H1 (cell line): ENCODE data around the gene ARHGEF10L. TPM values are rescaled to one million over a fixed set of nuclear protein-coding genes. Genes with fewer than 3 reads are reported as not detected.
A peak's percentile ranks its signal among the peaks of the same experiment; 100 is the strongest.

ENCODE experiments used
- CTCF ChIA-PET: fragments of 300-600 bp; sonication (Branson Sonifier 250); formaldehyde crosslinking; loops from one replicate; lab custom pipeline; 2021; ENCODE audit not compliant: partially characterized antibody; lab: Charles Lee
- POLR2A ChIA-PET: fragments of 300-600 bp; sonication (Branson Sonifier 250); formaldehyde crosslinking; loops from one replicate; lab custom pipeline; 2021; ENCODE audit warnings: inconsistent platforms; ENCODE audit not compliant: partially characterized antibody; lab: Charles Lee
- DNase-seq, 2 experiments: peaks; one replicate each; pipeline versions ENCODE4 v3.0.0 to v3.0.0-alpha.2; 2010 to 2022; ENCODE audit warnings: low spot score in 2 of 2, low read depth in 1 of 2, mixed read lengths in 1 of 2
- FAIRE-seq: peaks from 2 replicates; lab custom pipeline; 2011; peaks lifted over from hg19 to GRCh38; lab: Jason Lieb, UNC
- H2AFZ ChIP-seq: 2 replicates; pipeline ENCODE4 v1.8.1; 2012; ENCODE audit warnings: low read length, inconsistent platforms
- H2AK5ac ChIP-seq: 2 replicates; pipeline ENCODE4 v1.6.1; 2013; ENCODE audit warnings: low read depth, low read length
- H2BK120ac ChIP-seq: replicated peaks from 2 replicates; pipeline ENCODE3; 2013; ENCODE audit warnings: low read depth, low read length, inconsistent platforms
- H2BK12ac ChIP-seq: 2 replicates; pipeline ENCODE4 v1.6.1; 2013; ENCODE audit warnings: low read depth, low read length
- H2BK15ac ChIP-seq: 2 replicates; pipeline ENCODE4 v1.6.1; 2013; ENCODE audit warnings: low read length
- H2BK20ac ChIP-seq: 2 replicates; pipeline ENCODE4 v1.6.1; 2013; ENCODE audit warnings: low read length
- H2BK5ac ChIP-seq: 2 replicates; pipeline ENCODE4 v1.6.1; 2013; ENCODE audit warnings: low read depth, low read length
- H3K14ac ChIP-seq: 2 replicates; pipeline ENCODE4 v1.6.1; 2013; ENCODE audit warnings: inconsistent platforms; ENCODE audit not compliant: insufficient read length
- H3K18ac ChIP-seq: 2 replicates; pipeline ENCODE4 v1.6.1; 2013; ENCODE audit warnings: low read length; ENCODE audit errors: extremely low read depth
- H3K23ac ChIP-seq: 2 replicates; pipeline ENCODE4 v1.6.1; 2013; ENCODE audit warnings: inconsistent platforms; ENCODE audit not compliant: insufficient read length
- H3K23me2 ChIP-seq: 2 replicates; pipeline ENCODE4 v1.6.1; 2013; ENCODE audit warnings: low read depth, low read length
- H3K27ac ChIP-seq: 2 replicates; pipeline ENCODE4 v1.6.1; 2011; ENCODE audit warnings: low read depth, low read length, inconsistent platforms
- H3K27me3 ChIP-seq, 4 experiments: replicated peaks in 1 of 4; 1 replicate in 1 of 4; 2 replicates in 3 of 4; pipeline versions ENCODE4 v1.6.1 to v1.8.1; 2011 to 2013; ENCODE audit warnings: low read length in 3 of 4, mild to moderate bottlenecking in 3 of 4, inconsistent platforms in 2 of 4, mixed read lengths in 2 of 4, moderate library complexity in 1 of 4; ENCODE audit not compliant: control insufficient read depth in 3 of 4, insufficient read depth in 3 of 4; ENCODE audit errors: extremely low read depth in 1 of 4
- H3K36me3 ChIP-seq, 4 experiments: 2 replicates each; pipeline versions ENCODE4 v1.6.1 to v1.8.1; 2011 to 2013; ENCODE audit warnings: mild to moderate bottlenecking in 4 of 4, low read length in 3 of 4, moderate library complexity in 2 of 4, control low read depth in 1 of 4, inconsistent platforms in 1 of 4; ENCODE audit not compliant: insufficient read depth in 4 of 4, control insufficient read depth in 2 of 4
- H3K4ac ChIP-seq: replicated peaks from 2 replicates; pipeline ENCODE3; 2013; ENCODE audit warnings: low read length, low read depth, mixed read lengths, inconsistent platforms; ENCODE audit not compliant: insufficient read length
- H3K4me1 ChIP-seq, 4 experiments: replicated peaks in 1 of 4; 1 replicate in 1 of 4; 2 replicates in 3 of 4; pipeline versions ENCODE4 v1.6.1 to v1.8.1; 2011 to 2013; ENCODE audit warnings: low read length in 3 of 4, inconsistent platforms in 2 of 4, mixed read lengths in 1 of 4; ENCODE audit not compliant: insufficient read depth in 4 of 4, control insufficient read depth in 3 of 4
- H3K4me2 ChIP-seq, 2 experiments: 2 replicates each; pipeline versions ENCODE4 v1.6.1 to v1.8.1; 2011 to 2013; ENCODE audit warnings: low read depth in 2 of 2, low read length in 2 of 2, control low read depth in 1 of 2, inconsistent platforms in 1 of 2, mild to moderate bottlenecking in 1 of 2; ENCODE audit not compliant: insufficient read depth in 1 of 2
- H3K4me3 ChIP-seq, 4 experiments: fragments of 200-600, 300-600 bp in 1 of 4; sonication (generic), shearing (Covaris generic), sonication (Bioruptor Twin) in 1 of 4; 2 replicates each; pipeline versions ENCODE4 v1.5.1 to v1.8.1; 2011 to 2016; ENCODE audit warnings: low read length in 4 of 4, low read depth in 3 of 4, control low read depth in 2 of 4, inconsistent platforms in 2 of 4, mild to moderate bottlenecking in 2 of 4, mixed read lengths in 1 of 4, moderate library complexity in 1 of 4; ENCODE audit not compliant: insufficient read depth in 2 of 4; ENCODE audit errors: extremely low read depth in 1 of 4
- H3K56ac ChIP-seq: replicated peaks from 2 replicates; pipeline ENCODE3; 2013; ENCODE audit warnings: low read depth, mild to moderate bottlenecking, mixed read lengths, low read length, inconsistent platforms; ENCODE audit not compliant: insufficient read length
- H3K79me1 ChIP-seq: 2 replicates; pipeline ENCODE4 v1.6.1; 2013; ENCODE audit warnings: low read depth, low read length, control low read depth
- H3K79me2 ChIP-seq, 2 experiments: 2 replicates each; pipeline versions ENCODE4 v1.6.1 to v1.8.1; 2012 to 2013; ENCODE audit warnings: low read length in 2 of 2, mild to moderate bottlenecking in 2 of 2, inconsistent platforms in 1 of 2; ENCODE audit not compliant: insufficient read depth in 2 of 2, control insufficient read depth in 1 of 2
- H3K9ac ChIP-seq, 4 experiments: replicated peaks in 1 of 4; 1 replicate in 1 of 4; 2 replicates in 3 of 4; pipeline versions ENCODE4 v1.6.1 to v1.8.1; 2011 to 2013; ENCODE audit warnings: low read depth in 3 of 4, low read length in 3 of 4, control low read depth in 2 of 4, mild to moderate bottlenecking in 2 of 4, moderate library complexity in 2 of 4, inconsistent platforms in 1 of 4; ENCODE audit errors: extremely low read depth in 1 of 4
- H3K9me3 ChIP-seq, 2 experiments: 2 replicates each; pipeline versions ENCODE4 v1.6.1 to v1.8.1; 2012 to 2013; ENCODE audit warnings: mild to moderate bottlenecking in 2 of 2, moderate library complexity in 2 of 2, control low read depth in 1 of 2, inconsistent platforms in 1 of 2, low read depth in 1 of 2, low read length in 1 of 2, mixed read lengths in 1 of 2; ENCODE audit not compliant: insufficient read depth in 2 of 2
- H4K20me1 ChIP-seq, 2 experiments: replicated peaks in 1 of 2; 2 replicates each; pipeline versions ENCODE3 to v1.8.1; 2011 to 2013; ENCODE audit warnings: inconsistent platforms in 2 of 2, low read length in 2 of 2, mild to moderate bottlenecking in 1 of 2; ENCODE audit not compliant: insufficient read depth in 2 of 2, control insufficient read depth in 1 of 2
- H4K5ac ChIP-seq: 2 replicates; pipeline ENCODE4 v1.6.1; 2013; ENCODE audit warnings: low read length, low read depth, mixed read lengths, inconsistent platforms; ENCODE audit not compliant: insufficient read length
- H4K8ac ChIP-seq: 2 replicates; pipeline ENCODE4 v1.8.0; 2013; ENCODE audit warnings: mild to moderate bottlenecking, moderate library complexity, low read length, inconsistent platforms; ENCODE audit not compliant: insufficient read depth; ENCODE audit errors: extremely low read depth
- H4K91ac ChIP-seq: replicated peaks from 2 replicates; pipeline ENCODE3; 2013; ENCODE audit warnings: low read length, mixed read lengths, inconsistent platforms; ENCODE audit not compliant: insufficient read length
- ASH2L ChIP-seq: fragments of 200-600, 300-600 bp; sonication (generic); IDR thresholded peaks from one replicate; pipeline ENCODE4 v1.7.1; 2017; ENCODE audit warnings: low read length
- CBX5 ChIP-seq: fragments of 300-800, 300-1000 bp; sonication (generic); IDR thresholded peaks from 2 replicates; pipeline ENCODE4 v1.7.1; 2016; ENCODE audit warnings: antibody characterized with exemption, low read length, low read depth
- CBX8 ChIP-seq: fragments of 300-800, 300-1000 bp; sonication (generic); IDR thresholded peaks from 2 replicates; pipeline ENCODE4 v1.7.1; 2016; ENCODE audit warnings: low read depth, low read length, borderline replicate concordance
- E2F6 ChIP-seq: IDR thresholded peaks from 2 replicates; pipeline ENCODE4 v1.6.1; 2012; ENCODE audit warnings: inconsistent platforms
- FOSL1 ChIP-seq: IDR thresholded peaks from 2 replicates; pipeline ENCODE4 v1.6.1; 2011; ENCODE audit warnings: mild to moderate bottlenecking, low read depth, low read length, moderate library complexity; ENCODE audit not compliant: insufficient read depth
- HDAC2 ChIP-seq, 2 experiments: fragments of 300-600 bp in 1 of 2; sonication (generic) in 1 of 2; IDR thresholded peaks; 2 replicates each; pipeline ENCODE4 v1.6.1; 2011 to 2012; ENCODE audit warnings: low read depth in 2 of 2, low read length in 2 of 2, mild to moderate bottlenecking in 2 of 2, moderate library complexity in 2 of 2, borderline replicate concordance in 1 of 2, inconsistent platforms in 1 of 2
- KDM1A ChIP-seq: fragments of 200-600, 300-600 bp; sonication (generic); IDR thresholded peaks from 2 replicates; pipeline ENCODE4 v1.7.1; 2016; ENCODE audit warnings: mild to moderate bottlenecking, low read length, borderline replicate concordance
- MAFK ChIP-seq: IDR thresholded peaks from 2 replicates; pipeline ENCODE4 v1.6.1; 2012; ENCODE audit warnings: low read depth, mild to moderate bottlenecking, improper control_type of control experiment, low read length
- TAF1 ChIP-seq: IDR thresholded peaks from 2 replicates; pipeline ENCODE4 v1.6.1; 2011; ENCODE audit warnings: mild to moderate bottlenecking, low read depth, low read length
- TAF7 ChIP-seq: optimal IDR thresholded peaks from 2 replicates; pipeline ENCODE3; 2011; ENCODE audit warnings: low read depth, mild to moderate bottlenecking, inconsistent platforms, low read length, moderate library complexity, borderline replicate concordance
- WGBS, 2 experiments: shearing (Covaris generic) in 1 of 2; methylation state at CpG; one replicate each; pipeline versions ENCODE4 v1.1.6 to v1.1.7; 2013 to 2015; ENCODE audit warnings: low lambda C conversion rate in 2 of 2, mixed read lengths in 2 of 2, inconsistent platforms in 1 of 2, low coverage in 1 of 2, missing lambda C conversion rate in 1 of 2; ENCODE audit not compliant: insufficient replicate concordance in 2 of 2, insufficient coverage in 1 of 2, insufficient read length in 1 of 2; ENCODE audit errors: extremely low coverage in 1 of 2, missing lambda C conversion rate in 1 of 2; 5-methylcytosine and 5-hydroxymethylcytosine counted together
- polyA plus RNA-seq, 7 experiments: library from polyadenylated mRNA; depleted of rRNA in 3 of 7; stranded (reverse) in 5 of 7; unstranded in 2 of 7; fragments of >200 nt in 5 of 7; fragments of 200-250 nt in 2 of 7; gene quantifications; 1 replicate in 5 of 7; 2 replicates in 1 of 7; 4 replicates in 1 of 7; pipeline versions ENCODE4 v1.2.1 to v1.2.3, GENCODE V29; 2011 to 2013; ENCODE audit warnings: missing spikeins in 2 of 7, mixed read lengths in 2 of 7
- total RNA-seq: library from RNA; stranded (reverse); fragmentation: NEBNext Ultra II Directional; extraction: Animal tissue kit (Norgen Biotek cat#: 25700); gene quantifications from 2 replicates; pipeline ENCODE4 v1.2.1, GENCODE V29; 2021

Gene ARHGEF10L
- total and polyA plus RNA-seq, 2 of the 8 experiments (the other 6 are each of a cell fraction or from before 2014, with no cell fraction given) = 33.6 to 39.6 TPM

- Histone ChIP-seq H3K56ac (no peak overlapping the region), H4K8ac (0 out of 2 replicates have a peak overlapping the region, but pooled peaks have one; percentile 17), H2BK20ac (no peak overlapping the region), H3K27ac (peak overlapping the region; percentile 64), H2BK12ac (no peak overlapping the region), H4K5ac (no peak overlapping the region), H3K79me1 (peaks cover 12% of the 10 kb centered on the region), H3K36me3 (peaks cover 0 to 8% (median under 1%) of the 10 kb centered on the region in 4 experiments; a peak in 3 of 8 replicates), H2BK5ac (peak overlapping the region; percentile 92; the same call in 1 of the 2 replicates), H4K20me1 (peaks cover 2 to 7% of the 10 kb centered on the region in 2 experiments), H3K4me2 (peak overlapping the region; percentile 16 to 40; a peak in 3 of 4 replicates), H3K27me3 (no peaks in the 10 kb centered on the region; a peak in 1 of 7 replicates), H3K23me2 (no peaks in the 10 kb centered on the region), H3K14ac (no peak overlapping the region), H3K4me1 (peaks cover 10 to 35% (median 24%) of the 10 kb centered on the region in 4 experiments), H4K91ac (peak overlapping the region; percentile 3), H3K9me3 (no peaks in the 10 kb centered on the region), H2AK5ac (no peak overlapping the region), H3K9ac (no peak overlapping the region), H2BK15ac (no peak overlapping the region), H3K4me3 (peak overlapping the region in 1 of 4 experiments; percentile 34; a peak in 2 of 8 replicates), H3K23ac (no peak overlapping the region), H3K18ac (peak overlapping the region; percentile 78), H3K4ac (no peak overlapping the region), H2BK120ac (no peak overlapping the region), H2AFZ (no peak overlapping the region), H3K79me2 (peaks cover 0 to 14% of the 10 kb centered on the region in 2 experiments; a peak in 1 of 4 replicates)
- POLR2A ChIA-PET = interaction anchor here (0.7 to 1.8 kb wide), 10 partner anchors 10 to 64 kb away, joined by 3 to 12 read pairs (median 3); no protein-coding TSS in a partner anchor
- CTCF ChIA-PET = interaction anchor here (1.0 to 86.2 kb wide), 8 partner anchors 10 to 104 kb away, joined by 3 to 1640 read pairs (median 10); no protein-coding TSS in a partner anchor
- DNase-seq (no peak), FAIRE-seq (no peak)
- 57% methylated on average over 10 of the region's 13 CpGs; no CpG with 5 or more reads in 1 of the 2 experiments for WGBS, 2 experiments
- TF ChIP-seq CBX5 (no peak), E2F6 (no peak), KDM1A (no peak), TAF7 (no peak), TAF1 (no peak), CBX8 (no peak), ASH2L (no peak), FOSL1 (no peak), HDAC2 (IDR thresholded peaks at IDR 0.05; ENCODE audit: borderline replicate concordance in 1 of 2, low read depth in 2 of 2, low read length in 2 of 2) (no peak), MAFK (no peak)
These were observed 48.8 kb downstream of the ARHGEF10L start for GRCh38 chr1:17588048-17588871.
